GM18861 (cell line): ENCODE results near the gene COL24A1.
"Not testable (repeated sequence)": the region's sequence is repeated elsewhere in the genome, so short reads cannot be mapped to it uniquely, and the experiment has no call there.

Source experiments
- ATAC-seq: cut with Tn5 transposase; IDR thresholded peaks from one replicate; pipeline ENCODE4 v1.9.1; 2021; ENCODE audit not compliant: unreplicated experiment

Gene COL24A1

GRCh38 chr1:86153836-86154235, 2.7 kb downstream of the COL24A1 start:
- no peak for ATAC-seq

- no peak for ATAC-seq
Observed at GRCh38 chr1:86152887-86153286, 3.7 kb downstream of the COL24A1 start.

DNA sequence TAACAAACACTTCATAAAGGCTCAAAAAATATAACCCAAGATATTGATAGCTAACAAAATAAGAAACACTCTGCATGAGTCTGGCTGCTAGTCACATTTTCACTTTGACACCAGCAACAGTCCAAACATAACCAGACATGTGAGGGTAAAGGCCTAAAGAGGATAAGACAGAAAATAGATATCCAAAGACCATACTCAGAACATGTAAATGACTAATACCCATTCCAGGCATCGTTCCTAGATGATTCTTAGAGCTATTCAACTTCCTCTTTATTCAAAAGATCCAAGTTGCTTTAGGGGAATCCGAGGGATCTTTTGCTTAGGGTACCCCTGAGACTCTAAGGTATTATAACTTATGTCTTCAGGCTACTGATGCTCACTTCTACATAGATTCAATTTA, 5.1 kb downstream of the COL24A1 start:
- ATAC-seq = no peak

- ATAC-seq = no peak
Observed at GRCh38 chr1:86150553-86151055, 6.0 kb downstream of the COL24A1 start.

GRCh38 chr1:86149591-86149990, 7.0 kb downstream of the COL24A1 start:
- ATAC-seq = no peak

DNA sequence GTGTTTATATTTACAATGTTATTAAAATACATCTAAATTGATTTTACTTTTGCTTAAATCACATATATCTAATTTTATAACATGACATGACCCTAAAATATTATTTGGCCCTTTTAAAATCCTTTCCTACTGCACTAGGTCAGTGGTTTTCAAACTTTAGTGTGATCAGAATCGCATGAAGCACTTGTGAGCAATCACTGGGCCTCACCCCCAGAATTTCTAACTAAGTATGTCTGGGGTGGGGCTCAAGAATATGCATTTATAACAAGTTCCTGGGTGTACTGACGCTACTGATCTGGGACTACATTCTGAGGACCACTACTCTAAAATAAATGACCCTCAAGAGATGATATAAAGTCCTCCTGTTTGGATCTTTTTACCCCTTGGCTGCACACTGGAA, 8.8 kb downstream of the COL24A1 start:
- no peak for ATAC-seq

DNA sequence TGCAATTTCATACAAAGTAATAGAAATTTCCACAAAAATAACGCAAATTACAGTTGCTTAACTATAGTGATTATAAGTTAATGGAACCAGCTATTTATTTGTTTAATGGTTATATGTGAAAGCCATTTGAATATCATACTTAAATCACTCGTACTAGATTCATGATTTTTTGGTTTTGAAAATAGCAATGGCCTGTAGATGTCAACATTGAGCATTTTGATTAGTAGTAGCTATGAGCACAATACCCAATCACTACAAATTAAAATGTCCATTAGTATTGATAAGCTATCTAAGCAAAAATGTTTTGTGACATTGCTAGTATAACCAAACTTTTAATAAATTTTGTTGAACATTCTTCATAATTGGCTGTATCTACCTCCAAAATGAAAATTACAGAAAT, 10.0 kb downstream of the COL24A1 start:
- ATAC-seq = no peak

DNA sequence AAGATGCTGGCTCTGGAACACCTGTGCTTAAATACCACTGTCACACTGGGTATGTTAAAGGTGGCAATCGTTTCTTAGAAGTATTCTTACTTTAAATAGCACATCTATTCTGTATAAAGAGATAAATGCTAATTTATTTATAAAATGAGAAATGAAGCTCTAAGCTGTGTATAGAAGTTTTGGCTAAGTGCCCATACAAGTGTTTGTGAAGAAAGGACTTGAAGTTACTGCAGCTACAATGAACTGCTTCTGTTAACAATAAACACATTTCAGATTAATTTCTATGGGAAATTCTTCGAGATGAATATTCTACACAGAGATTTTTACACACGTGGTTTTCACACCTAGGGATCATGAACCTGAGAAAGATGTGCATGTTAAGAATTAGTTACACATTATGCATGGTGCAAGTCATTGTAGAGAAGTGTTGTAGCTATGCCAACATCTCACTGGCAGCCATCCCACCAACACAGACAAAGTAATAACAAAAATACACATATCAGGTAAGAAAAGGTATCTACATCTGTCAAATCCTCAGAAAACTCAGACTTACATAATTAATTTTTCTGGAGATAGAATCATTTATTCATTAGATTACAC, 16.2 kb downstream of the COL24A1 start:
- ATAC-seq = no peak

GRCh38 chr1:86138746-86139145, 17.8 kb downstream of the COL24A1 start:
- ATAC-seq = no peak

- ATAC-seq = no peak
Observed at GRCh38 chr1:86137436-86137835, 19.1 kb downstream of the COL24A1 start.

- no peak for ATAC-seq
Observed at GRCh38 chr1:86119214-86119764, 37.3 kb downstream of the COL24A1 start.

DNA sequence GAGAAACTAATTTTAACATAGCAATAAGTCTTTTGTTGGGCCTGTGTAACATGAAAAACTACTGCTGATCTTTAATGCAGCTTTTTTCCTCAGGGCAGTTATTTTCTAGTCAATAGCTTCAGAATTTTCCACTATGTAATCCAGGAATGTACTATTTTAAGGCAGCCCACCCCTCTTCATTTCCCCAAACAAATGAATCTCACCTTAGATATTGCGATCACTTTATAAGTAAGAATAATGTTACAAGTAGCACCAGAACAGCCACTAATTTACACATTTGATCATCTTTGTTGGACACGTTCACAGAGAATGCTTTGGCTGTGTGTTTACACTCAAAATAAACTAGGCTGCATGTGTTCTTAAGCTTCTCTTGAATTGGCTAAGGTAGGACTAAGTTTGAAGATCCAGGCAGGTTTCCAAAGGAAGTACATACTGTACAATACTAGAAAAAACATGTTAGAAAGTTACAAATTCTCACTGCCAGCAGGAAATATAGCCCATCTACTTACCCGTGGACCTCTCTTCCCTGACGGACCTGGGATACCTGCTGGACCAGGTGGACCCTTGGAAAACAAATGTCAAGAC, 41.7 kb downstream of the COL24A1 start:
- ATAC-seq = no peak

DNA sequence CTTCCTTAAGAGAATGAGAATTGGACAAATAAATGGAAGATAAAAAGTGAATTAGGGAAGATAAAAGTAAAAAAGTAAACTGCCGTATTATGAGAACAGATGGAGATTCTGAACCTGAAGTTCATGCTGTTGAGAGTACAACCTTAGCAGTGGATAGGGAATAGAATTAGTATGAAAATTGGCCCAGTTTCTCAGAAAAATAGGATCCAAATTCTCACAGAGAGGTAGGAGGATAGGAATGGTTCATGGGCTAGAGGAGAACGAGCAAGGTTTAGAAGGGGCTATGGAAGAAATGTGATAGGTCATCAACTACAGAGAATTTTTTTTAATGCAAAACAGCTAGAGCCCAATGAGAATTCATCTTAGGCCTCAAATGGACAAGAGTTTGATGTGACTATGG, 42.3 kb downstream of the COL24A1 start:
- ATAC-seq = no peak

- not testable (repeated sequence) for ATAC-seq
Observed at GRCh38 chr1:86111590-86111989, 45.0 kb downstream of the COL24A1 start.

GRCh38 chr1:86110451-86111129, 46.0 kb downstream of the COL24A1 start:
- ATAC-seq = no peak

- ATAC-seq = no peak
Observed at GRCh38 chr1:86105533-86105866, 51.1 kb downstream of the COL24A1 start.

DNA sequence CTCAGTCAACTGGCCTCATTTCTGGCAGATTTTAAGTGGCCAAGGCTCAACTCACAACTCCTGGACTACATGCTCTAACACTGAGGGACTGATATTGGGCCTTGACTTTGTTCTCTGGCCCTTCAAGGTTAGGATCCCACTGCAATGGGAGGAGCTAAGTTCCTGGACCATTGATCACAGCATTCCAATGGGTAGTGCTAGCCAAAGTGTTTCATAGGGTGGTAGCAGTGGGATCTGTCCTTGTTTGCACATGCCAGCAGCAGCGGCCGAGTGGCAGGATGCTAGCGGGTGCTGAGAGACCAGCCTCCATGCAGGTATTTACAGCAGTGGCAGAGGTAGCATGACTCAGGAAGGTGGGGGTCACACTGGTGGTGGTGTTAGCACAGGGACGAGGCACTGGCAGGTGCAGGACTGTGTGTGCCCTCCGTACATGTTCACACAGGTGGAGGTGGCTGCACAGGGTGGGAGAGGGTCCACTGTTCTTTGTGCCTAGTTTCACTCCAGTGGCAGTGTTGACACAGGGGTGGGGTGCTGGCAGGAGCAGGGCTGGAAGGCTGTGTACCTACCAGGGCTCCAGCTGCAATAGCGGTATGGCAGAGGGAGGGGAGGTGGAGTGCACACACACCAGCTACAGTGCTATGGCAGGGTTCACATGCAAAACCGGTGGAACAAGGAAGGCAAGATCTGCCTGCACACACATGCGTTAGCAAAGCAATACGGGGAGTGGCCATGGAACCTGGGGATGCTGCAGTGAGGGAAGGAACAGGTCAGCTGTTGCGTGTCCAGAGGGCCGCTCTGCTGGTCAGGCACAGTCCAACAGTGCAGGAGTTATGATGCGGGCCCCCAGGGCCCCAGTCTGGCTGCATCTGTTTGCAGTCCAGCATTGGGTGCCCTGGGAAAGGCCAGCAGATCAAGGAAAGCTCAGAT, 51.7 kb downstream of the COL24A1 start:
- no peak for ATAC-seq

DNA sequence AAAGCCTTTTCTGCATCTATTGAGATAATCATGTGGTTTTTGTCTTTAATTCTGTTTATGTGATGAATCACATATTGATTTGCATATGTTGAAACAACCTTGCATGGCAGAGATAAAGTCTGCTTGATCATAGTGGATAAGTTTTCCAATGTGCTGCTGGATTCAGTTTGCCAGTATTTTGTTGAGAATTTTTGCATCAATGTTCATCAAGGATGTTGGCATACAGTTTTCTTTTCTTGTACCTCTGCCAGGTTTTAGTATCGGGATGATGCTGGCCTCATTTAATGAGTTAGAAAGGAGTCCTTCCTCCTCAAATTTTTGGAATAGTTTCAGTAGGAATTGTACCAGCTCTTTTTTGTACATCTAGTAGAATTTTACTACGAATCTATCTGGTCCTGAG, 55.0 kb downstream of the COL24A1 start:
- no peak for ATAC-seq

GRCh38 chr1:86100401-86100800, 56.2 kb downstream of the COL24A1 start:
- ATAC-seq = no peak

DNA sequence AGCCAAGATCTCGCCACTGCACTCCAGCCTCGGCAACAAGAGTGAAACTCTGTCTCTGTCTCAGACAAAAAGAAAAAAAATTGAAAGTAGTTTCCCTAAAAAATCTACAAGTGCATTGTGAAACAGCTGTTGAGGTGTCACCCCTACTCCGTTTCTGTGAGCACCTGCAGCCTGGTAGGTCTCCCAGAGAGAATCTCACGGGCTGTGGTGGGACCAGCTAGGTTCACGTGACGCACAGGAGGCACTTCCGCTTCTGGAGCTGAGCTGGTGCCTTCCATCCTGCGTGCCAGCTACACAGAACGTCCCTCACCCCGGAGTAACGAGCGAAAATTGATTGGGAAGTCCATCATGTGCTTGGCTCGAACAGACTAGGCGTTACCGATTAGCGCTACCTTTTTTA, 66.8 kb downstream of the COL24A1 start:
- ATAC-seq = no peak

DNA sequence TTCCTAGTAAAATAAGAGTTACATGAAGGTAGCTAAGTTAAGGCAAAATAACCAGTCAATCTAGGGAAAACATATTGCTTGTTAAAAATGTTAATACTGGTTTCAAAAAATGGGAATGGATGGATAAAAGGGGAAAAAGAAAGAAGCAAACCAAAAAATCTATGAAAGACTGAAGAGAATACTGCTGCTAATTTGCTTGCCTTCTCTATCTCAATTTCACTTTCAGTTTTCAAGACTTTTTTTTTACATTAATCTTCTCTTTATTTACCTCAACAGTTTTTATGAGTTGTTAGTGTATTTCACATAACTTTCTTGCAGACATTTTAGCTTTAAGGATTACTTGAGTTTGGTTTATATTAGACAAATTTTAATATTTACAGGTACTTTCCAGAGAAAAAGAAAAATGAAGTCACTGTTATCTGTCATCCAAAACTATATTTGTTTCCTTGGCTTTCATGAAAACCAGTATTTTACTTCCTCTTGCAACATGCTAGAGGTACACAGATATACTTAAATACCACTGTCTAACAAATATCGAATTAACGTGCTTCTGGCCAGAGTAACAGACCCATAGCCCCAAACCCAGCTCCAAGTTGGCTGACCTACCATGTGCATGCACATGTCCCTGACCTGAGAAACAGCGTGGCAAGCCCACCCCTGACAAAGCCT, 70.7 kb downstream of the COL24A1 start:
- ATAC-seq = no peak
